Measurements from ENCODE around the gene FCHSD2. TPM values are rescaled to one million over a fixed set of nuclear protein-coding genes. Genes with fewer than 3 reads are reported as not detected.

The FCHSD2 gene
- total and polyA plus RNA-seq, 2 of the 8 experiments (the other 6 are each of a cell fraction or from before 2014, with no cell fraction given): 4.1 to 7.8 TPM

GRCh38 chr11:72969894-72970335 is 172.2 kb downstream of the FCHSD2 start:
- Histone ChIP-seq H2BK5ac (ENCODE audit: low read depth, low read length) (no peak overlapping the region), H2AK5ac (ENCODE audit: low read depth, low read length) (no peak overlapping the region), H4K20me1 (replicated peaks in 1 of 2; ENCODE audit: control insufficient read depth in 1 of 2, insufficient read depth in 2 of 2, low read length in 2 of 2) (no peaks in the 10 kb centered on the region), H3K79me1 (ENCODE audit: low read depth, low read length) (no peaks in the 10 kb centered on the region), H3K4ac (replicated peaks; ENCODE audit: insufficient read length, low read depth, low read length) (no peak overlapping the region), H3K23ac (ENCODE audit: insufficient read length) (no peak overlapping the region), H2BK12ac (ENCODE audit: low read depth, low read length) (no peak overlapping the region), H3K27ac (ENCODE audit: low read depth, low read length) (no peak overlapping the region), H3K4me1 (replicated peaks in 1 of 4; ENCODE audit: control insufficient read depth in 3 of 4, insufficient read depth in 4 of 4, low read length in 3 of 4) (no peaks in the 10 kb centered on the region), H3K18ac (ENCODE audit: extremely low read depth, low read length) (no peak overlapping the region), H4K5ac (ENCODE audit: insufficient read length, low read depth, low read length) (no peak overlapping the region), H2BK20ac (ENCODE audit: low read length) (no peak overlapping the region), H3K79me2 (ENCODE audit: control insufficient read depth in 1 of 2, insufficient read depth in 2 of 2, low read length in 2 of 2) (no peaks in the 10 kb centered on the region), H4K91ac (replicated peaks; ENCODE audit: insufficient read length, low read length) (no peak overlapping the region), H3K9ac (replicated peaks in 1 of 4; ENCODE audit: extremely low read depth in 1 of 4, low read depth in 3 of 4, low read length in 3 of 4) (no peak overlapping the region), H3K23me2 (ENCODE audit: low read depth, low read length) (no peaks in the 10 kb centered on the region), H3K14ac (ENCODE audit: insufficient read length) (no peak overlapping the region), H2BK120ac (replicated peaks; ENCODE audit: low read depth, low read length) (no peak overlapping the region), H3K36me3 (ENCODE audit: control insufficient read depth in 2 of 4, insufficient read depth in 4 of 4, low read length in 3 of 4) (no peaks in the 10 kb centered on the region), H3K9me3 (ENCODE audit: insufficient read depth in 2 of 2, low read depth in 1 of 2, low read length in 1 of 2) (no peaks in the 10 kb centered on the region), H3K56ac (replicated peaks; ENCODE audit: insufficient read length, low read depth, low read length) (no peak overlapping the region), H3K27me3 (replicated peaks in 1 of 4; ENCODE audit: control insufficient read depth in 3 of 4, extremely low read depth in 1 of 4, insufficient read depth in 3 of 4, low read length in 3 of 4) (no peaks in the 10 kb centered on the region), H4K8ac (ENCODE audit: extremely low read depth, insufficient read depth, low read length) (no peak overlapping the region), H2BK15ac (ENCODE audit: low read length) (no peak overlapping the region), H3K4me2 (ENCODE audit: insufficient read depth in 1 of 2, low read depth in 2 of 2, low read length in 2 of 2) (no peak overlapping the region), H2AFZ (ENCODE audit: low read length) (no peak overlapping the region), H3K4me3 (ENCODE audit: extremely low read depth in 1 of 4, insufficient read depth in 2 of 4, low read depth in 3 of 4, low read length in 4 of 4) (no peak overlapping the region)
- no peak for DNase-seq (ENCODE audit: low read depth in 1 of 2, low spot score in 2 of 2)
- CTCF ChIA-PET (ENCODE audit: partially characterized antibody): no interaction called here
- POLR2A ChIA-PET (ENCODE audit: partially characterized antibody): no interaction called here
- no peak for FAIRE-seq
- TF ChIP-seq RFX5 (IDR thresholded peaks at IDR 0.05; ENCODE audit: borderline replicate concordance, low read depth, low read length) (no peak), SP1 (IDR thresholded peaks at IDR 0.05; ENCODE audit: low read depth, low read length) (no peak), KDM5A (IDR thresholded peaks at IDR 0.05; ENCODE audit: low read length) (no peak), CHD1 (IDR thresholded peaks at IDR 0.05; ENCODE audit: low read depth, low read length) (no peak), KDM4A (IDR thresholded peaks at IDR 0.05; ENCODE audit: low read depth, low read length, severe bottlenecking) (no peak), FOSL1 (IDR thresholded peaks at IDR 0.05; ENCODE audit: insufficient read depth, low read depth, low read length) (no peak), TAF1 (IDR thresholded peaks at IDR 0.05; ENCODE audit: low read depth, low read length) (no peak), SP4 (IDR thresholded peaks at IDR 0.05; ENCODE audit: low read length) (no peak), NRF1 (IDR thresholded peaks at IDR 0.05; ENCODE audit: low read depth, low read length) (no peak), SAP30 (IDR thresholded peaks at IDR 0.05; ENCODE audit: insufficient read depth, insufficient replicate concordance, low read length) (no peak), CBX5 (IDR thresholded peaks at IDR 0.05; ENCODE audit: low read depth, low read length) (no peak), YY1 (IDR thresholded peaks at IDR 0.05; ENCODE audit: low read depth, low read length) (no peak), SIX5 (IDR thresholded peaks at IDR 0.05; ENCODE audit: low read depth, low read length) (no peak), JUND (IDR thresholded peaks at IDR 0.05; ENCODE audit: low read length) (no peak), SIN3A (conservative IDR thresholded peaks at IDR 0.05 in 1 of 2, IDR thresholded peaks at IDR 0.05 in 1 of 2; ENCODE audit: low read depth in 1 of 2, low read length in 2 of 2) (no peak)
- TF ChIP-seq, protein P1, sequence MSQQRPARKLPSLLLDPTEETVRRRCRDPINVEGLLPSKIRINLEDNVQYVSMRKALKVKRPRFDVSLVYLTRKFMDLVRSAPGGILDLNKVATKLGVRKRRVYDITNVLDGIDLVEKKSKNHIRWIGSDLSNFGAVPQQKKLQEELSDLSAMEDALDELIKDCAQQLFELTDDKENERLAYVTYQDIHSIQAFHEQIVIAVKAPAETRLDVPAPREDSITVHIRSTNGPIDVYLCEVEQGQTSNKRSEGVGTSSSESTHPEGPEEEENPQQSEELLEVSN (IDR thresholded peaks at IDR 0.05): no peak
